GM21423 (cell line): ENCODE results near the gene JHY.
A peak's percentile ranks its signal among the peaks of the same experiment; 100 is the strongest.
"Not testable (repeated sequence)": the region's sequence is repeated elsewhere in the genome, so short reads cannot be mapped to it uniquely, and the experiment has no call there.

Experiments used
- ATAC-seq: cut with Tn5 transposase; IDR thresholded peaks from one replicate; pipeline ENCODE4 v1.9.1; 2021; ENCODE audit warnings: mild to moderate bottlenecking, moderate library complexity; ENCODE audit not compliant: unreplicated experiment

The JHY gene

DNA sequence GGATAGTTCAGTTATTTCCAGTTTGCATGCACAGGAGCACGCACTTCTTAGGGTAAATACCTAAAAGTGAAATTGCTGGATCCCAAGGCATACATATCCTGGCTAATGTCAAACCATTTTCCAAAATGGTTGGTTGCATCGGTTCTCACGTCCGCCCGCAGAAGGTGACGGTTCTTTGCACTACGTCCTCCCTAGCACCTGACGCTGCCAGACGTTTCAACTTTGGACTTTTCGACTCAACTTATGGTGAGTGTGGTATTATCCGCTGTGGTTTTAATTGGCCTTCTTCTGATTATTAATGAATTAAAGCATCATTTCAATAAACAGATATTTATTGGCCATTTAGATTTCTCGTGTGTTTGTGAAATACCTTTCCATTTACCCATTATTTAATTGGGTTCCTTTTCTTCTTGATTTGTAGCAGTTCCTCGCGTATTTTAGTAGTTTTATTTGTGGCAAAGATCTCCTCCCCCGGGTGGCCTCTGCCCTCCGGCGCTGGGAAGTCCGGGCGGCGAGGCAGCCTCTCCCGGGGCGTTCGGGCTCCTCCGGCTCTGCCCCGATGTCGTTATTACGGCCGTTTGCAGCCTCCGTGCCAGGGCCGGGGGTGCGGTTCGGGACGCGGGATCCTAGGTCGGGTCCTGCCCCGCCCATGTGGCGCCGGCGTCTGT, at the start of gene JHY:
TSS of gene JHY (plus strand) at position 571 of the 668 bp plus-strand sequence. CDS start 3,091 bp downstream, outside the sequence.
- ATAC-seq, result no peak

DNA sequence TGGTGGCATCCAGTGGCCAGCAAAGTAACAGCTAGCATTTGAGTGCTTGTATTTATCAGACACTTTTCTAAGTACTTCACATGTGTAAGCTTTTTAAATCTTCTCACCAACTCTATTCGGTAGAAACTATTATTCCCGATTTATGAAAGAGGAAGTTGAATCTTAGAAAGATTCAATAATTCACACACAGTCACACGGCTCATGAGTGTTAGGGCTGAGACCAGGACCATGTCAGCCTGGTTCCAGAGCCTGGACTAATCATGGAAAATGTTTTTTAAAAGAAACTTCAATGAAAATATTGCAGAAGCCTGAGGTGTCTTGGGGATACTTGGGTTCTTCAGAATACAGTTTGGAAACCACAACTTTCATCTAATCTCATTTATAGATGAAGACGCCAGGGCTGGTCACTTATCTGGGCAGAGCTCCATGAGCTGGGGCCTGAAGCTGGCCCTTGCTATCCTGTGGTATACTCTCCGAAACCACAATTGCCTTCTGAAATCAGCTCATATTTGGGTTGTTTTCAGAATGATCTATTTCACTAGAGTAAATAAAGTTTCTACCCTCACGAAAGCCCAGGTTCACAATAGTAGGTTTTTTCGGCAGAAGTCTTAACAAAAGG, 48.6 kb upstream of the JHY start:
- no peak for ATAC-seq

DNA sequence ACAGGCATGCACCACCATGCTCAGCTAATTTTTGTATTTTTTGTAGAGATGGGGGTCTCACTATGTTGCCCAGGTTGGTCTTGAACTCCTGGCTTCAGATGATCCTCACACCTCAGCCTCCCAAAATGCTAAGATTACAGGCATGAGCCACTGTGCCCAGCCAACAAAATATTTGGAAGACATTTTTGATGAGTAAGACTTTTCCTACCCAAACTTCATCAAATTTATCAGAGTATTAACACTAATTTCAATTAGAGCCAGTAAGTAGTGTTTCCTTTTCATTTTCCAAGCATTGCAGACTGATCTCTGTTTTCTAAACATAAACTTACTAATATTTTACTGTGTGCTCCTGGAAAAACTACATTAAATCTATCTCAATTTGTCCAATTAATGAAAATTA, 45.6 kb upstream of the JHY start:
- no peak for ATAC-seq

DNA sequence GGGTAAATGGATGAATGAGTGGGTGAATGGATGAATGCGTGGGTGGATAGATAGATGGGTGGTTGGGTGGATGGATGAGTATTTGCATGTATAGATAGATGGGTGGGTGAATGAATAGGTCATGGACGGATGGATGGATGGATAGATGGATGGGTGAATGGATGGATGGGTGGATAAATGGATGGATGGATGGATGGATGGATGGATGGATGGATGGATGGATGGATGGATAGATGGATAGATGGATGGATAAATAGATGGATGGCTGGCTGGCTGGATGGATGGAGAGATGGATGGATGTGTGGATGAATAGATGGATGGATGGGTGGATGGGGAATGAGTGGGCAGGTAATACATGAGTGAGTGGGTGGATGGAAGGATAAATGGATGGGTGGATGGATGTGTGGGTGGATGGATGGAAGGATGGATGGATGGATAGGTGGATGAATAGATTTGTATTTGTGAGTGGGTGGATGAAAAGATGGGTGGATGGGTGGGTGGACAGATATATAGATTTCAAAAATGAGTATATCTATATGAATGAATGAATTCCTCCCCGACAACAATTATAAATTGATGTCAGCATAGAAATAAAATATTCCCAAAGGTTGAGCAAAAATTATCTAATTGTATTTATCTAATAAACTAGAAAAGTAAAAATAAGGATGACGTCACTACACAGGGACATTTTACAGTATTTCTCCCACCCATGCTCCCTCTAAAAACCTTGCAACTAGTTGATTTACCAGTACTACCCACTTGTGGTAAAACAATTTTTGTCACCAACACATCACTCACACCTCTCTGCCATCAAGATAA, 44.8 kb upstream of the JHY start:
- ATAC-seq, result no peak

DNA sequence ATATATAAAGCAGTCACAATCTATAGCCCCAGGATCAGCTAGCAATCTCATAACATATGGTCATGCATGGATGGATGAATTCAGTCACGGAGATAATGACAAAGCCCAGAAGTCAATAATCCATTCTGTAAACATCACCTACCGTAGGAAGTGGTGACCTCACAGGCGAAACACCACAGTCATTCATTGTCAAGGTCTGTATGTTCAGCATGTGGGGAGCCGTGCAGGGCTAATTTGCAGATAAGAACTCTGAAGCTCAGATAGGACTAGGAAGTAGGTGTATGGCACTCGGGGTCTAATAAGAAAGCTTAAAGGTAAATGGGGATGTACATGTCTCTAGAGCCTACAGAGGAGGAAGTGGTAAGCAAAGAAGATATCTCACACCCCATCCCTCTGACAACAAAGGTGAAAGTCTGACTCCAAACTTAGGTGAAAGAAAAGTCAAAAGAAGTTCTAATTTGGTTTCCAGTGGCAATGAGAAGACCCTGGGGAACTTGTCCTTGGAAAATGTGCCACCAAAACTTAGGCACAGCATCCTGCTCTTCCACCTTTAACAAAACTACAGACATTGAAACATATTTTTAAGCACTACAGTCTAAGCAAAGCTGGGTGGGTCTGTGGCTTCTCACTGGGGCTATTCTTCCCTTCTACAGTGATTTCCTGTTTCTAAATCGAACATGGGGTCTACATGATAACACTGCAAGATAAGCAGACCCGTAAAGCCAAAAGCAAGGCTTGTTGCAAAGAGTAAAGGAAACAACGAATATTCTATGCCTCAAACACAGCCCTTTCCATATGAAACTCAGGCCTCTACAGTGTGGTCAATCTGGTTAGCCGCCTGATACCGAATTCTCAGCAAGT, 39.0 kb upstream of the JHY start:
- peak; percentile 78 for ATAC-seq

DNA sequence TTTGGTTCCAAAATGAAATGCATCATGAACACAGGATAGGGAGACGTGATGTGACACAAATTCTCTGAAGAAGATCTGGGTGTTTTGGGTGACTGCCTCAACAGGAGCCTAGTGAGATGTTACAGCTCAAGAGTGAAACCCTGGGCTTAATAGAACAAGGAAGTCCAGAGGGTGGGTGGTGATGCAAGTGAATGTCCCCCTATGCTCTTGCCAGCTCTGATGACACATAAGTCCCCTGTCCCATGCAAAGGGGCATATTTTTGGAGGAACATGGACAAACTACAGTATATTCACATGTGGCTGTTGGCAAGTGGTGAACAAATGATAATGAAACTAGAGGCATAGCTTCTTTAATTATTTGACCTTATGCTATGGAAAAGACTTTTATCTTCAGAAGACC, 35.1 kb upstream of the JHY start:
- no peak for ATAC-seq

DNA sequence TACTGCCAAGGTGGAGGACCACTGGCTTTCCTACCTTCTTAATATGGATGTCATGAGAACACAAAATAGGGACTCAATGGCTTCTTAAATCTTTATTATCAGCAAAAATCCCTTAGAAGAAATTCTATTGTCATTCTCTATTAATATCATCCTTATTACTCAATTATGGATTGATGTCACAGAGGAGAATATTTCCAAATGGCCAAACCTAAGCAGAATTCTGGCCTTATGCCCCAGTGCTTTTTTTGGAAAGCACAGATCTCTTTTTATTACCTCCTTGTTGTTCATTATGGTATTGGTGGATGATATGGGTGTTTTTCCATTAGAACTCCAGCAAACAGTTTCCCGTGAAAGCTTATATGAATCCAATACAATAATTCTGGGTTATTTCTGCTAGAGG, 34.4 kb upstream of the JHY start:
- ATAC-seq, result no peak

DNA sequence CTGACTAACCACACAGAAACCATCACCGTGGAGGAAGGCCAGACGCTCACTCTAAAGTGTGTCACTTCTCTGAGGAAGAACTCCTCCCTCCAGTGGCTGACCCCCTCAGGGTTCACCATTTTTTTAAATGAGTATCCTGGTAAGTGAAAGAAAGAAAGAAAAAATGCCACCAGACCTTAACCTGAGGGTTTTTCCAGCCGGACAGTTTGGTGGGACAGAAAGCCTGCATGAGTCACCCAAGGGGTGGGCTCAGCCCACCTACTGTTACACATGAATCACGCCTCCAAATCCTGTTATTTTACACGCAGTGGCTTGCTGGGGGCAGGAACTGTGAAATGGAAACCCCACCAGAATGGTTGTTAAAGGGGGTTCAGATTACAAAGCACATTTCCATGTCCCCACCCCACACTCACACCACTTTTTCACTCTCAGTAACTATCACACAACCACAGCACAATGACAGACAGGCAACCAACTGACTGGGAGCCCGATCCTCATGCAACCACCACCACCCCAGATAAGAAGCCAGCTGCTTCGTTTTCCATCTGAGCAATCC, 32.4 kb upstream of the JHY start:
- no peak for ATAC-seq

DNA sequence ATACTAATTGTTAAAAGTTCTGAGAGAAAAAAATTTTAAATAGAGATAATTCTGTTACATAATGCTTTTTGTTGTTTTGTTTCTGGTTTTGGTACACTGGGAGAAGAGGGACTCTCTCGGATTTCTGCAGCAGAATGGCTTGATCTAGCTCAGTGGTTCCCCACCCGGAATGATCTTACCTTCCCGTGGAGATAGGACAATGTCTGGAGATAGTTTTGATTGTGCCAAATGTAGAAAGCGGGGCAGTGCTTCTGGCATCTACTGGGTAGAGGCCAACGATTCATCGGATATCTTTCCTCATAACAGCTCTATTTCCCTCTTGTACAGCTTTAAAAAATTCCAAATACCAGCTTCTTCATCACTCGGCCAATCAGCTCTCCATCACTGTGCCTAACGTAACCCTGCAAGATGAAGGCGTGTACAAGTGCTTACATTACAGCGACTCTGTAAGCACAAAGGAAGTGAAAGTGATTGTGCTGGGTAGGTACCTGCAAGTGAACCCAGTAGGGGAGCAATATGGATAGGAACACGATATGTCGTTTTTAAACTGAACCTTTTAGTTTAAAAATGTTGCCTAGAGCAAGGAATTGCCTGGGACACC, 31.1 kb upstream of the JHY start:
- peak; percentile 55 for ATAC-seq

DNA sequence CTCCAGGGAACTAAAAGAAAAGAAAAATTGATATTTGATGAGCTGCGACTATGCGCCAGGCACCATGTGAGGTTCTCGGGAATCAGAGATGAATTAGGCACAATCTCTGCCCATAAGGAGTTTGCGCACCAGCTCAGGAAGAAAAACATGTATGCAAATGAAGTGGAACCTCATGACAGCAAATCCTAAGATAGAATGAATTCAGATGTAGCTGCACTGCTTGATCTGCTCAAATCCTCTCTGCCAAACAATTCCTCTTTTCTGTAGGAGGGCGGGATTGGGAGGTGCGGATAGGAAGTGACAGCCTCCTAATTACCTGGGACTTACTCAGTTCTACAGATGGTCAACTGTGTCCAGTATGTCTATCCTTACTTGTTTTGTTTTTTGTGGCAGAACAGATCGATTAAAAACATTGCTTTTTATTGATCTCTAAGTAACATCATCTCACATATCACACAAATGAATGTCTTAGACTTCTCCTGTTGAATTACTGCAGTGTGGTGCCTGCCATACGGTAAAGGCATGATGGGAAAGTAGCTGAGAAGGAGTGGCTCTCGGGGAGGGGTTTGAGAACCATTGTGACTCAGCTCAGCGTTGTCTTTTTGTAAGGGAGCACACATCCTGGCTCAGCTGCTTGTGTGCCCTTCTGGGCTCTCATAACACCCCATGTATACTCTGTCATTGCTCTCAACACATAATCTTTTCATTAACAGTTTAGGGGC, 30.3 kb upstream of the JHY start:
- ATAC-seq, result no peak

DNA sequence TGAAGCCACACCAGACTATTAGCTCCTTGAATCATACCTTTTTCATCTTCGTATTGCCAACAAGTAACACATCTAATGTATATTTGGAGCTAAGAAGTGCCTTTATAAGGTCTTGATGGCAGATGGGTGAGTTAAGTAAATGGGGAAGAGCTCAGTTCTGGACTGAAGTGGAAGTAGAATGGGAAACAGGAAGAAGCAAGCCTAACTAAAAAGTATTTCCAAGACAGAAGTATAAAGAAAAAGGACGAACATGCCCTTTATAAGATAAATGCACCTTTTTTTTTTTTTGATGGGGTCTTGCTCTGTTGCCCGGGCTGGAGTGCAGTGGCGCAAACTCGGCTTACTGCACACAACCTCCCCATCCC, 29.8 kb upstream of the JHY start:
- no peak for ATAC-seq

DNA sequence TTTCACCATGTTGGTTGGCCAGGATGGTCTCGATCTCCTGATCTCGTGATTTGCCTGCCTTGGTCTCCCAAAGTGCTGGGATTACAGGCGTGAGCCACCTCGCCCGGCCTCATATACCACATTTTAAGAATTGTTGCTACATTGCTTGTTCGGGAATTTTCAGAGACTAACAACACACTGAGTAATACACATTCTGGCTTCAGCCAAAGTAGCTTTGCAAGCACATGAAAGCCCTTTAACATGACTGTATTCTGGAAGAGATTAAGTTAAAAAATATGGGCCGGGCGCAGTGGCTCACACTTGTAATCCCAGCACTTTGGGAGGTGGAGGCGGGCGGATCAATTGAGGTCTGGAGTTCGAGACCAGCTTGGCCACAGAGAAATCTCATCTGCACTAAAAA, 29.3 kb upstream of the JHY start:
- no peak for ATAC-seq

DNA sequence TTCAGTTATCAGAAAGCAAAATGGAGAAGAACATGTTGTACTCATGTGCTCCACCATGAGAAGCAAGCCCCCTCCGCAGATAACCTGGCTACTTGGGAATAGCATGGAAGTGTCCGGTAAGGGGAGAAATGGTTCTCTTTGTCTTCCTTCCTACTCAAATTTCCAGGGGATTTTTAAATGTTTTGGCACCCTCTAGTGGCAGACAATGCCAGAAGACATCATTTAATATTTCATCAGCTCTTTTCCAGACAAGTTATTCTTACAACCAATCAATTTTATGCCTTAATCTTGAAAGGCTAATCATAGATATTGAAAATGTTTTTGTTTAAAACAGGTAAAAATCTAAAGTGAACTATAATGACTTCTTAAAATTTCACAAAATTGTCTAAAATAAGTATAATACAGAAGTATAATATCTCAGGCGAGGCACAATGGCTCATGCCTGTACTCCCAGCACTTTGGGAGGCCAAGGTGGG, 28.6 kb upstream of the JHY start:
- ATAC-seq, result no peak

DNA sequence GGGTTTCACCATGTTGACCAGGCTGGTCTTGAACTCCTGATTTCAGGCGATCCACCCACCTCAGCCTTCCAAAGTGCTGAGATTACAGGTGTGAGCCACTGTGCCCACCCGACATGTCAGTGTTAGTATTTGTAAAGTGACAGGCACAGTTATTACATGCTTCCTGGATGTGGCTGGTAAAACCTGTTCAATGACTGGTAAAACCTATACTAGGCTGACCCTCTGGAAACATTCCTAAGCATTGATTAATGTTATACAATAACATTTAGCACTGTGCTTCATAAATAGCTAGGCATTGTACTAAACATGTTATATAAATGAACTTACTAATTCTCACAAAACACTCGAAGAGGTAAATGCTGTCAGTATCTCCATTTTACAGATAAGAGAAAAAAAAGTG, 20.9 kb upstream of the JHY start:
- ATAC-seq, result no peak

DNA sequence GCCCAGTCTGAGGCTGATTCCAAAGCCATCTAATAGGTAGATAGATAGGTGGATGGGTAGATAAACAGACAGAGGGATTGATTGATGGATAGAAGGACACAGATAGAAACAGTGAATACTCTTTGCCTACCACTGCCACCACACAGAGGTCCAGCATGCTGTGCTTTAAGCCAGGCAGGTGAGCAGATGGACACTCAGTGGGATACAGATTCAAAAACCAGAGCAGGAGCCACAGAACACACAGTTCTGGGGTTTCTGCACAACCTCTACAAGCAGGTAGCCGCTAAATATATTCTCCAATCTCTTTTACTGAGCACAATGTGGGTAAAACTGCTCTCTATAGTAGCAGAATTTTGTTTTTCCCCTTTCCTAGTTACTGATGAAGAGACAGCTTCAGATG, 20.5 kb upstream of the JHY start:
- no peak for ATAC-seq

DNA sequence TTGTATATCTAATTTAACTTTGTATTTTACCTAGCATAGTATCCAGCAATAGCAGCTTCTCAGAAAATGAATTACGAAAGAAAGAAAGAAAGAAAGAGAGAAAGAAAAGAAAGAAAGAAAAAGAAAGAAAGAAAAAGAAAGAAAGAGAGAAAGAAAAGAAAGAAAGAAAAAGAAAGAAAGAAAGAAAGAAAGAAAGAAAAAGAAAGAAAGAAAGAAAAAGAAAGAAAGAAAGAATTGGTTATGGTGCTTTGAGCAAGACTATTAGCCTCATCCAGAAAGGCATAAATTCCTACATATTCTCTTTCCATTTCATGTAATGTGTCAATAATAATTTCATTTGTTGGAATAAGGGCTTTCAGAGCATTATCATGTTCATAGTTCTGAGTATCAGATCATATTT, 19.4 kb upstream of the JHY start:
- ATAC-seq, result not testable (repeated sequence)

DNA sequence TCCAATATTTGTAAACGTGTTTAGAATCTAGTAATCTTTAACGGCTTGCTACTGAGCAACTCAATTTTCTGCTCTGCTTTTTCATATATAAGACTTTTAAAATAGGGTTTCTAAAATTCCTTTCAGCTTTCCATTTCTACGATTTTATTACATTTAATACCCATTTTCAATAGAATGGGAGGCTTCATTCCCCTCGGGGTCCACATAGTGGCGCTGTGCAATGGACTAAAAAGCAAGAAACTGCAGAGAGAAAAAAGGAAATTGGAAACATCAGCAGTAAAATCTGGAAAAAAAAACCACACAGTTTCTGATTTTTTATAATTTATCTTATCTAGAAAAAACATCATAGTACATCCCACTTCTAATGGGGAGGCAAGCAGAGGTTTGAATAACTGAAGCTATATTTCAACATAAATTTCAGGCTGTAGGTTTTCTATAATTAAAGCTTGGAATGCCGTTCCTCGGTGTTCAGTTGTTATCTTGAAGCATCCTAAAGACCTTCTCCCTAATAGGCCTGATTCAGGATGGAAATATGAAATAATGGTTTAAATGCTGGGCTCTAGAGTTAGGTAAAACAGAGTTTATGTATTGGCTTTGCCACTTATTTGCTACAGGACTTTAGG, 18.7 kb upstream of the JHY start:
- no peak for ATAC-seq

DNA sequence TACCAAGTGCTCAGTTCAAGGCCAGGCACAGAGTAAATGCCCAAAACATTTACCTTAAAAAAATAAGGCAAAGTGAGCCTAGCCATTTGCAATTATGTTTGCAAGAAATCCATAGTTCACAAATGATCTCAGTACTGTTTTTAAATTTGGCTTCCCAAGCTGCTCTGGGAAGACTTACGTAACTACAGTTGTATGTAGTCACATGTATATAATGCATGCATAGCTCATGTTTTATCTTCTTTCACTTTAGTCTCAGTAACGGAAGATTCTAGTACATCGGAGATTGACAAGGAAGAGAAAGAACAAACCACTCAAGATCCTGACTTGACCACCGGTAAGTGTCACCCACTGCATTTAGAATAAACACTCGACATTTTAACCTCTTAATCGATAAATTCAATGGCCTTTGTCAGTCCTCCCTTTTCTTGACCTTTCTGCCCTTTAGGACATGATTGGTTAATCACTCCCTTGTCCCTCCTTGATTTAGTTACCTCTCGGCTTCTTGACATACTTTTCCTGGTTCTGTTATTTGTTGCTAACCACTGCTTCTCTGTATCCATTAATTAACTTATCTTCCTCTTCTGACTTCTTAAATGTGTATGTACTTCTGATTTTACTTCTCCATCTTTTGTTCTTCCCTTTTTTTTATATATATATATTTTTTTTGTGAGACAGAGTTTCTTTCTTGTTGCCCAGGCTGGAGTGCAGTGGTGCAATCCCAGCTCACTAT, 18.0 kb upstream of the JHY start:
- ATAC-seq, result no peak

DNA sequence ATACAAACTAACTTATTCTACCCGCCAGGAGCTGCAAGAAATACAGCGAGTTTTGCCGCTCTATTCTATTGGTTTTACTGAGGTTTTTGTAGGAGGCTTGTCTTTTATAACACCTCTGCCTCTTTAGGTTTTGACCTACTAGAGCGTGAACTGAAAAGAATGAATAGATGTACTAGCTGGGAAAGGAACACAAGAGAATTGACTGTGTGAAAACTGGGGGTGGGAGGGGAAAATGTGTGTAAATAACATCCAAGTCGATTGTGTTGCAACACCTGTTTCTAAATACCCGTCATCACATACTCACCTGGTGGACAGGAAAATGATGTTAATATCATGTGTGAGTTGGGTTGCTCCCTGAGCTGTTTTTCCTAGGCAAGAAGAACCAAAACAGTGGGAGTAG, 12.9 kb upstream of the JHY start:
- ATAC-seq, result no peak
